Spleen (tissue), 13 donors: ENCODE results near the gene EVPL. TPM values are rescaled to one million over a fixed set of nuclear protein-coding genes. Genes with fewer than 3 reads are reported as not detected.

Source experiments
- DNase-seq: peaks from one replicate; pipeline ENCODE4 v3.0.0-alpha.2; 2020
- H3K27ac ChIP-seq, 8 donors: fragments of 200-600 bp; sonication (generic) in 7 of 8; 1 replicate in 4 of 8; 2 replicates in 4 of 8; pipeline versions ENCODE4 v1.5.0 to v1.8.0; 2016 to 2021; ENCODE audit warnings: inconsistent platforms in 4 of 8, mild to moderate bottlenecking in 4 of 8, moderate library complexity in 1 of 8
- H3K27me3 ChIP-seq, 7 donors: fragments of 200-600 bp; sonication (generic) in 6 of 7; replicated peaks in 1 of 7; 1 replicate in 4 of 7; 2 replicates in 3 of 7; pipeline versions ENCODE4 v1.5.0 to v1.8.0; 2016 to 2021; ENCODE audit warnings: inconsistent platforms in 3 of 7, mild to moderate bottlenecking in 1 of 7
- H3K36me3 ChIP-seq, 6 donors: fragments of 200-600 bp; sonication (generic) in 5 of 6; 1 replicate in 4 of 6; 2 replicates in 2 of 6; pipeline versions ENCODE4 v1.5.0 to v1.8.0; 2016 to 2021; ENCODE audit warnings: inconsistent platforms in 2 of 6
- H3K4me1 ChIP-seq, 6 donors: fragments of 200-600 bp; sonication (generic) in 5 of 6; 1 replicate in 3 of 6; 2 replicates in 3 of 6; pipeline versions ENCODE4 v1.5.0 to v1.8.0; 2016 to 2021; ENCODE audit warnings: inconsistent platforms in 3 of 6
- H3K4me3 ChIP-seq, 8 donors: fragments of 200-600 bp; sonication (generic) in 7 of 8; 1 replicate in 4 of 8; 2 replicates in 4 of 8; pipeline versions ENCODE4 v1.5.0 to v1.8.0; 2016 to 2021; ENCODE audit warnings: inconsistent platforms in 4 of 8, mild to moderate bottlenecking in 4 of 8, moderate library complexity in 2 of 8
- H3K9me3 ChIP-seq, 8 donors: fragments of 200-600 bp; sonication (generic) in 7 of 8; 1 replicate in 4 of 8; 2 replicates in 4 of 8; pipeline versions ENCODE4 v1.5.0 to v1.8.0; 2016 to 2021; ENCODE audit warnings: inconsistent platforms in 4 of 8
- POLR2A ChIP-seq, 3 donors: fragments of 450-650 bp; IDR thresholded peaks; one replicate each; pipeline ENCODE4 v1.5.1; 2017; ENCODE audit warnings: antibody characterized with exemption in 3 of 3, mild to moderate bottlenecking in 1 of 3
- POLR2AphosphoS5 ChIP-seq, 3 donors: sonication (generic); formaldehyde crosslinking; IDR thresholded peaks; one replicate each; pipeline ENCODE4 v1.5.1; 2017; ENCODE audit warnings: antibody characterized with exemption in 3 of 3
- WGBS, 5 donors: extraction: QIAGEN DNeasy Blood & Tissue Kit in 3 of 5; methylation state at CpG; one replicate each; pipeline versions ENCODE4 v1.1.5 to v1.1.7; 2013 to 2018; 5-methylcytosine and 5-hydroxymethylcytosine counted together
- intact Hi-C: fragments of 100-400 bp; cut with DNase I; formaldehyde crosslinking; loops from one replicate; pipeline ENCODE4 v1.15.0; 2023; ENCODE audit warnings: low total_unique reads
- long read RNA-seq, 2 donors: transcript quantifications; one replicate each; lab custom pipeline, GENCODE V29; 2026
- polyA plus RNA-seq, 3 donors: library from polyadenylated mRNA; stranded (reverse); fragments of 200-250 nt; gene quantifications; one replicate each; pipeline ENCODE4 v1.2.1, GENCODE V29; 2013
- total RNA-seq, 7 donors: library from RNA; depleted of rRNA in 3 of 7; stranded (reverse); fragments of >200 nt in 3 of 7; fragmentation: NEBNext Ultra II Directional in 4 of 7; extraction: Animal tissue kit (Norgen Biotek cat#: 25700) in 4 of 7; gene quantifications; one replicate each; pipeline versions ENCODE4 v1.1.0 to v1.2.1, GENCODE V29; 2016 to 2021
- TF ChIP-seq, protein P1 (sequence below), 11 experiments: fragments of 200-600 bp in 7 of 11; fragments of 450-650 bp in 4 of 11; sonication (generic) in 4 of 11; IDR thresholded peaks in 8 of 11; conservative IDR thresholded peaks in 3 of 11; 1 replicate in 7 of 11; 2 replicates in 4 of 11; pipeline versions ENCODE4 v1.4.0 to v1.8.0; 2016 to 2021; ENCODE audit warnings: antibody characterized with exemption in 11 of 11, inconsistent platforms in 4 of 11, mild to moderate bottlenecking in 1 of 11
- donor health status: healthy with polysubstance abuse.
- donor health status: DM: no; HTN: no; CAD: no; lungs with moderate emphysema.
- donor health status: DM: no; HTN: no; CAD: no.
- donor health status: Bipolar disorder and iron deficiency.
- donor health status: healthy.
- donor health status: DM: no; HTN: no; CAD: no.
- donor health status: DM: yes; HTN: yes; CAD: no.

Gene EVPL
- total RNA-seq (under 1 TPM in 4 of 7 donors, not detected in 3; 0.06 to 0.56 (median 0.20) TPM), polyA plus RNA-seq (under 1 TPM; 0.04 to 0.29 (median 0.05) TPM)
- long read RNA-seq, donor 1, result 0 reads
- long read RNA-seq, donor 2, result 0 reads

DNA sequence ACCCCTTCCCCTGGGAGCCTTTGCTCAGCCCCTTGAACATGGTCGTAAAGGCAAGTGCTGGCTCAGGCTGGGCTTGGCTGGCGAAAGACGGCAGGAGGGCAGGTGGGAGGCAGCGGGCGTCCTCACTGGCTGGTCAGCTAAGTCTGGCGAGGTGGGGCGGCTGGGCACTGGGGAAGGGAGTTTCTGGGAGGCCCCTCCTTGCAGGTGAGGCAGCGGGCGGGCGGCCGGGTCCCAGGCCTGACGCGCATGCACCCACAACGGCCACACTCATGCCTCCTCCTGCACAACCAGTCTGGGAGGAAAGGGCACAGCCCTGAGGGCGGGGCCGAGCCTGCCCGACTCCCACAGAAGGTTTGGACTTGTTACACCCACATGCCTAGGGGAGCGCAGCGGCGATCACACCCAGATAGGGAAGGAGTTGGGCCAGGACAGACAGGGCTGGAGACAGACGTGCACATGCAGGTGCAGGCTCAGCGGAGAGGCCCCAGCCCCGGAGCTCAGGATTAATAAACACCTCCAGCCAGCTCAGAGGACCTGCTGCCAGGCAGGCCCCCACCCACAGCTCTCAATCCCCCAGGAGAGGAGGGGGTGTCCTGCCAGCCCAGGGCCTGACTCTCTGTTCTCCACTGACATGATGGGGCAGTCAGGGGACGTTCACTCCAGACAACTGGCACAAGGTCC, at the start of gene EVPL:
Gene EVPL (minus strand): TSS at position 148 of the 681 bp plus-strand sequence. CDS start 108 bp downstream, at position 40.
- Histone ChIP-seq H3K36me3 (no peaks in the 10 kb centered on the region), H3K4me3 (no peak within 1 kb of the TSS), H3K27ac (no peak within 1 kb of the TSS), H3K9me3 (no peaks in the 10 kb centered on the region), H3K27me3 (peaks cover 0 to 21% (median 0%) of the 10 kb centered on the region in 7 donors), H3K4me1 (peaks cover 12 to 25% (median 17%) of the 10 kb centered on the region in 6 donors)
- intact Hi-C loops, result no loop called here
- TF ChIP-seq, protein P1, sequence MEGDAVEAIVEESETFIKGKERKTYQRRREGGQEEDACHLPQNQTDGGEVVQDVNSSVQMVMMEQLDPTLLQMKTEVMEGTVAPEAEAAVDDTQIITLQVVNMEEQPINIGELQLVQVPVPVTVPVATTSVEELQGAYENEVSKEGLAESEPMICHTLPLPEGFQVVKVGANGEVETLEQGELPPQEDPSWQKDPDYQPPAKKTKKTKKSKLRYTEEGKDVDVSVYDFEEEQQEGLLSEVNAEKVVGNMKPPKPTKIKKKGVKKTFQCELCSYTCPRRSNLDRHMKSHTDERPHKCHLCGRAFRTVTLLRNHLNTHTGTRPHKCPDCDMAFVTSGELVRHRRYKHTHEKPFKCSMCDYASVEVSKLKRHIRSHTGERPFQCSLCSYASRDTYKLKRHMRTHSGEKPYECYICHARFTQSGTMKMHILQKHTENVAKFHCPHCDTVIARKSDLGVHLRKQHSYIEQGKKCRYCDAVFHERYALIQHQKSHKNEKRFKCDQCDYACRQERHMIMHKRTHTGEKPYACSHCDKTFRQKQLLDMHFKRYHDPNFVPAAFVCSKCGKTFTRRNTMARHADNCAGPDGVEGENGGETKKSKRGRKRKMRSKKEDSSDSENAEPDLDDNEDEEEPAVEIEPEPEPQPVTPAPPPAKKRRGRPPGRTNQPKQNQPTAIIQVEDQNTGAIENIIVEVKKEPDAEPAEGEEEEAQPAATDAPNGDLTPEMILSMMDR (IDR thresholded peaks at IDR 0.05 in 8 of 11, conservative IDR thresholded peaks at IDR 0.05 in 3 of 11), result no peak
- TF ChIP-seq POLR2AphosphoS5 (IDR thresholded peaks at IDR 0.05) (no peak), POLR2A (IDR thresholded peaks at IDR 0.05) (no peak)
- DNase-seq, result no peak
- WGBS, 5 donors, result 65 to 93% (median 78%) methylated on average over 17 to 24 of the region's 24 CpGs

DNA sequence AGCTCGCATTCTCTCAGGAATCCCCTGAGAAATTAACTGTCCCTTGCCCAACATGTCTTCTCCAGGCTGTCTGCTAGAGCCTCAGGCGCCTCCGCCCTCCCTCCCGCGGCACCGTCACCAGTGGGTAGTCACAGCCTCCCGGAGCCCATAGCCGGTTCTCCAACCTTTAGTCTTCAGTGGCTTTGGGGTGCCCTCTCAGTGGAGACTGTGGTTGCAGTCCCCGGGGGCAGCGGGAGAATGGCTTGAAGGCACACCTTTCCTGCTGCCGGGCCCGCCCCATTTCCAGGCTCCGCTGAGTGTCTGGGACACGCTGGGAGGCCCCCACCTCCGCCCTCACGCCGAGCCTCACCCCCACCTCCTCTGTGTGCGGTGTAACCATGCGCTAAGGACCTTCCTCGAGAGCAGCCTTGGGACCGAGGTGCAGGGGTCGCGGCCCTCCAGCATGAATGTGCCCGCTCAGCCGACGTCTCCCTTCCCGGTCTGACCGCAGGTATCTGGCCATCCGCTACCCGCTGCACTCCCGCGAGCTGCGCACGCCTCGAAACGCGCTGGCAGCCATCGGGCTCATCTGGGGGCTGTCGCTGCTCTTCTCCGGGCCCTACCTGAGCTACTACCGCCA, 49.1 kb upstream of the EVPL start:
- WGBS, 5 donors, result 5 to 9% (median 5%) methylated on average over 16 to 41 of the region's 41 CpGs
- DNase-seq, result no peak
- Histone ChIP-seq H3K4me3 (peak overlapping the region in 6 of 8 donors; percentile 14 to 56 (median 22)), H3K4me1 (peaks cover 37 to 86% (median 55%) of the 10 kb centered on the region in 6 donors), H3K9me3 (no peaks in the 10 kb centered on the region), H3K27ac (no peak overlapping the region), H3K36me3 (peaks cover 0 to under 1% (median 0%) of the 10 kb centered on the region in 6 donors), H3K27me3 (peaks cover 16 to 75% (median 64%) of the 10 kb centered on the region in 7 donors)
- TF ChIP-seq, protein P1 (IDR thresholded peaks at IDR 0.05 in 8 of 11, conservative IDR thresholded peaks at IDR 0.05 in 3 of 11), result no peak
- TF ChIP-seq POLR2A (IDR thresholded peaks at IDR 0.05) (no peak), POLR2AphosphoS5 (IDR thresholded peaks at IDR 0.05) (no peak)
- intact Hi-C loops, result no loop called here

DNA sequence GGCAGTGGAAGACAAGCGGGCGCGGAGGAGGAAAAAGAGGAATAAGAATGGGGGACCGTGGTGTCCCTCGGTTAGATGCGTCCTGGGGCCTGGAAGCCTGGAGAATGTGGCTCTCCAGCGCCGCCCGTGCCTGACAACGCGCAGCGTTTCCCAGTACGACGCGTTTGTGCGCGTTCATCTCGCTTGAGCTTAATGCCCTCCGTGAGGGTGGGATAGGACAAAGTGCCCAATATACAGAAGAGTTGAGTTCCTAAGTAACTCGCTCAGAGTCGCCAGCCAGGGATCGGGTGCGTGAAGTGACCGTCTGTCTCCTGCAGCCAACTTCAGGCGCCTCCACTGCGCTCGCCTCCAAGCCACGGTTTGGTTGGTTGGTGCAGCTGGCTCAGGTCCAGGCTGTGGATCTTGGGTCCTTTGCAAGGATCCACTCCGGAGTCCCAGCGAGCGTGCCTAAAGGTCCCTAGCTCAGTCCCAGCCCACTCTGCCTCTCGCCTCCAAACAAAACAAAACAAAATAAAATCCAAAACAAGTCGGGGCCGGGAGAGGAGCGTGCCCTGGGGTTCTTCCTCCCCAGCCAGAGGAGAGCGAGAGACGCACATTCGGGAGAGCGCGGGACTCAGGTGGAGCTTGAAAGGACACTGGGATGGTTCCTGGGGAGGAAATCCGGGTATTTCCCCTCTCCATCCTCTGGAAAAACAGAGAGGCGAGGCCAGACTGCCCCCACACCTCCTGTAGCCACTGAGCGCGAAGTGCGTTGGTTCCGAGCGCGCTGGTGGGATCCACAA, 48.4 kb upstream of the EVPL start:
- WGBS, 5 donors, result 6 to 11% (median 8%) methylated on average over 44 to 48 of the region's 48 CpGs
- peaks cover 16 to 73% (median 64%) of the 10 kb centered on the region in 7 donors for H3K27me3 ChIP-seq
- intact Hi-C loops, result no loop called here
- no peaks in the 10 kb centered on the region for H3K36me3 ChIP-seq
- H3K4me1 ChIP-seq, result peaks cover 43 to 91% (median 62%) of the 10 kb centered on the region in 6 donors
- peak overlapping the region in 6 of 8 donors; percentile 5 to 56 (median 10) for H3K4me3 ChIP-seq
- DNase-seq, result no peak
- TF ChIP-seq POLR2A (IDR thresholded peaks at IDR 0.05), result no peak
- TF ChIP-seq POLR2AphosphoS5 (IDR thresholded peaks at IDR 0.05), result no peak
- TF ChIP-seq, protein P1 (IDR thresholded peaks at IDR 0.05 in 8 of 11, conservative IDR thresholded peaks at IDR 0.05 in 3 of 11), result no peak
- no peak overlapping the region for H3K27ac ChIP-seq
- no peaks in the 10 kb centered on the region for H3K9me3 ChIP-seq
